ENCODE data around the gene LRRC55. TPM values are rescaled to one million over a fixed set of nuclear protein-coding genes. Genes with fewer than 3 reads are reported as not detected.

LRRC55 gene
- total RNA-seq, 4 donors from 2014 or later: 0.09 to 0.32 TPM; not detected in 2

GRCh38 chr11:57150454-57150917 is 31.3 kb upstream of the LRRC55 start:
- H3K27me3 ChIP-seq: no peaks in the 10 kb centered on the region
- WGBS, 2 donors: 43 to 46% methylated on average over 3 to 4 of the region's 4 CpGs
- intact Hi-C loops (cut with DNase I): no loop called here
- no peak for TF ChIP-seq CTCF (IDR thresholded peaks at IDR 0.05)
- no peak for TF ChIP-seq POLR2A (IDR thresholded peaks at IDR 0.05)
- no peak for DNase-seq
- H3K4me3 ChIP-seq: no peak overlapping the region
- H3K9me3 ChIP-seq: no peaks in the 10 kb centered on the region
- no peaks in the 10 kb centered on the region for H3K4me1 ChIP-seq
- H3K27ac ChIP-seq: no peak overlapping the region
- no peaks in the 10 kb centered on the region for H3K36me3 ChIP-seq

GRCh38 chr11:57152134-57152533 is 29.6 kb upstream of the LRRC55 start:
- TF ChIP-seq POLR2A (IDR thresholded peaks at IDR 0.05) (no peak), CTCF (IDR thresholded peaks at IDR 0.05) (no peak)
- intact Hi-C loops (cut with DNase I): no loop called here
- Histone ChIP-seq H3K9me3 (no peaks in the 10 kb centered on the region), H3K36me3 (no peaks in the 10 kb centered on the region), H3K27ac (no peak overlapping the region), H3K4me3 (no peak overlapping the region), H3K4me1 (no peaks in the 10 kb centered on the region), H3K27me3 (no peaks in the 10 kb centered on the region)
- DNase-seq: no peak
- WGBS, 2 donors: 38 to 44% methylated on average over 2 of the region's 2 CpGs

- H3K27ac ChIP-seq: no peak overlapping the region
- H3K4me3 ChIP-seq: no peak overlapping the region
- H3K4me1 ChIP-seq: no peaks in the 10 kb centered on the region
- intact Hi-C loops (cut with DNase I): no loop called here
- H3K27me3 ChIP-seq: peaks cover 0 to 5% (median 0%) of the 10 kb centered on the region in 4 donors
- no peak for DNase-seq
- H3K9me3 ChIP-seq: no peaks in the 10 kb centered on the region
- TF ChIP-seq CTCF (IDR thresholded peaks at IDR 0.05) (no peak), POLR2A (IDR thresholded peaks at IDR 0.05) (no peak)
- H3K36me3 ChIP-seq: no peaks in the 10 kb centered on the region
Observed at GRCh38 chr11:57153448-57153847, 28.3 kb upstream of the LRRC55 start.

GRCh38 chr11:57154739-57155138 is 27.0 kb upstream of the LRRC55 start:
- no peaks in the 10 kb centered on the region for H3K36me3 ChIP-seq
- intact Hi-C loops (cut with DNase I): no loop called here
- H3K4me1 ChIP-seq: no peaks in the 10 kb centered on the region
- H3K27me3 ChIP-seq: peaks cover 0 to 5% (median 0%) of the 10 kb centered on the region in 4 donors
- TF ChIP-seq POLR2A (IDR thresholded peaks at IDR 0.05) (no peak), CTCF (IDR thresholded peaks at IDR 0.05) (no peak)
- no peak for DNase-seq
- WGBS, 2 donors: 57 to 77% methylated on average over 2 of the region's 2 CpGs
- no peak overlapping the region for H3K27ac ChIP-seq
- H3K4me3 ChIP-seq: no peak overlapping the region
- no peaks in the 10 kb centered on the region for H3K9me3 ChIP-seq

- WGBS, 2 donors: 44 to 75% methylated on average over 1 of the region's 1 CpG
- Histone ChIP-seq H3K4me1 (no peaks in the 10 kb centered on the region), H3K9me3 (no peaks in the 10 kb centered on the region), H3K4me3 (no peak overlapping the region), H3K27me3 (peaks cover 0 to 5% (median 0%) of the 10 kb centered on the region in 4 donors), H3K27ac (no peak overlapping the region), H3K36me3 (no peaks in the 10 kb centered on the region)
- intact Hi-C loops (cut with DNase I): no loop called here
- TF ChIP-seq POLR2A (IDR thresholded peaks at IDR 0.05) (no peak), CTCF (IDR thresholded peaks at IDR 0.05) (no peak)
- DNase-seq: no peak
Observed at GRCh38 chr11:57155400-57155799, 26.4 kb upstream of the LRRC55 start.

Measured in esophagus squamous epithelium (tissue), 5 donors.